HL-60/S4 treated with retinoic acid at 250 ng/mL for 4 days and 3 days (cell line): Measurements from ENCODE around the gene CCT5.

Source experiments
- in situ Hi-C: fragments of 300-500 bp; cut with MboI; formaldehyde crosslinking; loops from 2 replicates; pipeline ENCODE4 v1.7.0; 2022; ENCODE audit warnings: low sequenced_read_pairs

Gene CCT5

GRCh38 chr5:10249948-10250805 is at the start of gene CCT5:
CCT5 (plus strand) TSS chr5:10250280; CDS start chr5:10250341, 61 bp downstream.
- in situ Hi-C loops: no loop called here

GRCh38 chr5:10201223-10201868 is 48.7 kb upstream of the CCT5 start:
- in situ Hi-C loops: no loop called here

- in situ Hi-C loops: no loop called here
Measured at GRCh38 chr5:10202089-10202910, 47.8 kb upstream of the CCT5 start.

GRCh38 chr5:10209004-10209403 is 41.1 kb upstream of the CCT5 start:
- in situ Hi-C loops: no loop called here

GRCh38 chr5:10213316-10213715 is 36.8 kb upstream of the CCT5 start:
- in situ Hi-C loops: no loop called here

- in situ Hi-C loops: no loop called here
Measured at GRCh38 chr5:10214041-10214440, 36.0 kb upstream of the CCT5 start.

- in situ Hi-C loops: no loop called here
Measured at GRCh38 chr5:10215366-10215765, 34.7 kb upstream of the CCT5 start.

GRCh38 chr5:10216107-10216506 is 34.0 kb upstream of the CCT5 start:
- in situ Hi-C loops: no loop called here

- in situ Hi-C loops: no loop called here
Measured at GRCh38 chr5:10218658-10219057, 31.4 kb upstream of the CCT5 start.

- in situ Hi-C loops: no loop called here
Measured at GRCh38 chr5:10219068-10219467, 31.0 kb upstream of the CCT5 start.

- in situ Hi-C loops: no loop called here
Measured at GRCh38 chr5:10220248-10220647, 29.8 kb upstream of the CCT5 start.

GRCh38 chr5:10222326-10222725 is 27.8 kb upstream of the CCT5 start:
- in situ Hi-C loops: no loop called here

- in situ Hi-C loops: no loop called here
Measured at GRCh38 chr5:10227379-10227778, 22.7 kb upstream of the CCT5 start.

GRCh38 chr5:10228288-10228687 is 21.8 kb upstream of the CCT5 start:
- in situ Hi-C loops: no loop called here

GRCh38 chr5:10229306-10230048 is 20.6 kb upstream of the CCT5 start:
- in situ Hi-C loops: no loop called here

- in situ Hi-C loops: no loop called here
Measured at GRCh38 chr5:10232386-10232785, 17.7 kb upstream of the CCT5 start.

GRCh38 chr5:10233011-10233410 is 17.1 kb upstream of the CCT5 start:
- in situ Hi-C loops: no loop called here

GRCh38 chr5:10233505-10233904 is 16.6 kb upstream of the CCT5 start:
- in situ Hi-C loops: no loop called here

- in situ Hi-C loops: no loop called here
Measured at GRCh38 chr5:10235350-10235749, 14.7 kb upstream of the CCT5 start.

- in situ Hi-C loops: no loop called here
Measured at GRCh38 chr5:10243660-10244240, 6.3 kb upstream of the CCT5 start.
